Naive B cell (primary cell): ENCODE measurements around the gene PHF2. TPM values are rescaled to one million over a fixed set of nuclear protein-coding genes. Genes with fewer than 3 reads are reported as not detected.

Experiments used
- ATAC-seq, 2 donors: fragments of 150-1000 bp; cut with Tn5 transposase; 2 replicates each; pipeline ENCODE4 v1.10.0; 2021; ENCODE audit warnings: low read depth in 2 of 2, mild to moderate bottlenecking in 2 of 2, moderate library complexity in 2 of 2
- DNase-seq: peaks from one replicate; pipeline ENCODE4 v3.0.0; 2022
- H3K27ac Mint-ChIP-seq, 6 donors: one replicate each; pipeline ENCODE4 v1.8.0; 2020 to 2022; ENCODE audit warnings: mild to moderate bottlenecking in 6 of 6, mixed read lengths in 6 of 6, moderate library complexity in 5 of 6, inconsistent platforms in 2 of 6
- H3K27me3 Mint-ChIP-seq, 3 donors: one replicate each; pipeline ENCODE4 v1.8.0; 2021 to 2022; ENCODE audit warnings: mixed read lengths in 3 of 3, mild to moderate bottlenecking in 1 of 3
- H3K36me3 Mint-ChIP-seq, 2 donors: one replicate each; pipeline ENCODE4 v1.8.0; 2020 to 2022; ENCODE audit warnings: mixed read lengths in 2 of 2, inconsistent platforms in 1 of 2, mild to moderate bottlenecking in 1 of 2
- H3K4me1 Mint-ChIP-seq, 3 donors: one replicate each; pipeline ENCODE4 v1.8.0; 2020 to 2022; ENCODE audit warnings: mixed read lengths in 3 of 3, inconsistent platforms in 1 of 3, mild to moderate bottlenecking in 1 of 3, moderate library complexity in 1 of 3
- H3K4me3 Mint-ChIP-seq, 8 donors: one replicate each; pipeline ENCODE4 v1.8.0; 2020 to 2022; ENCODE audit warnings: mild to moderate bottlenecking in 8 of 8, mixed read lengths in 8 of 8, moderate library complexity in 8 of 8, inconsistent platforms in 2 of 8
- H3K9me3 Mint-ChIP-seq, 7 donors: one replicate each; pipeline ENCODE4 v1.8.0; 2020 to 2022; ENCODE audit warnings: mixed read lengths in 7 of 7, mild to moderate bottlenecking in 5 of 7, inconsistent platforms in 2 of 7, moderate library complexity in 1 of 7
- polyA plus RNA-seq, 6 donors: library from polyadenylated mRNA; unstranded; fragments of 300-500 nt; fragmentation: Illumina TruSeq; gene quantifications; one replicate each; pipeline ENCODE4 v1.2.3, GENCODE V29; 2021; ENCODE audit warnings: low read depth in 6 of 6

The PHF2 gene
- polyA plus RNA-seq, 6 donors from 2014 or later, result 0.04 to 1.7 (median 1.1) TPM

- no peaks in the 10 kb centered on the region for H3K27me3 Mint-ChIP-seq
- peaks cover 37 to 38% of the 10 kb centered on the region in 2 donors for H3K36me3 Mint-ChIP-seq
- ATAC-seq (no peak), DNase-seq (no peak)
- peaks cover 0 to 4% (median 0%) of the 10 kb centered on the region in 3 donors for H3K4me1 Mint-ChIP-seq
- H3K9me3 Mint-ChIP-seq, result peaks cover 0 to 18% (median 12%) of the 10 kb centered on the region in 7 donors
- peak overlapping the region in 1 of 6 donors; percentile 39 for H3K27ac Mint-ChIP-seq
- H3K4me3 Mint-ChIP-seq, result no peak overlapping the region
These were observed 59.8 kb downstream of the PHF2 start for GRCh38 chr9:93636172-93636661.

DNA sequence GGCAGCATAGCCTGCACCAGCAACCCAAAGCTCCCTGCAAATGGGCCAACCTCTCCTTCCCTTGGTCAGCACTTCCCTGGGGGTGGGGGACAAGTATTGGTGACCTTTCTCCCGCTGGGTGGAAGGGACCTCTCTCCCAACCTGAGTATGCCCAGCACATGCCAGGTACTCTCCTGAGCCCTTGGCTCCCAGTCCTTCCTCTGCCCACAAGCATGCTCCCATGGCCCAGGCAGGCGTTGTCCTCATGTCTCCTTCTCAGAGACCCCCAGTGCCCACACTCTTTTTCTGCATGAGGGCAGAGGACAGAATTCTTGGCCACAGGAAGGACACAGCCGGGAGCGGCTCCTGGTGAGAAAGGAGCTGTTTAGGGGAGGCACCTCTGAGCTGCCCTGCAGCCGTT lies 60.3 kb downstream of the PHF2 start:
- H3K4me1 Mint-ChIP-seq, result peaks cover 0 to 4% (median 0%) of the 10 kb centered on the region in 3 donors

DNA sequence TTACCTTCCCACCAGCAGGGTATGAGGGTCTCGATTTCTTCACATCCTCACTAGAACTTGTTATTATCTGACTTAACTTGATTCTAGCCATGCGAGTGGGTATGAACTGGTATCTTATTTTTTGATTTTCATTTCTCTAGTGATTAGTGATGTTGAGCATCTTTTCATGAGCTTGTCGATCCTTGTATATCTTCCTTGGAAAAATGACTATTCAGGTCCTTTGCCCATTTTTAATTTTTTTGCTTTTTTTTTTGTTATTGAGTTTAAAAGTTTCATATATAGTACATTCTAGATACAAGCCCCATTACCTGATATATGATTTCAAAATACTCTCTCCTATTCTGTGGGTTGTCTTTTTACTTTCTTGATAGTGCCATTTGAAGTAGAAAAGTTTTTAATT lies 61.5 kb downstream of the PHF2 start:
- ATAC-seq, result no peak

More for the DNA sequence above, 60.3 kb downstream of the PHF2 start:
- H3K36me3 Mint-ChIP-seq, result peaks cover 37 to 42% of the 10 kb centered on the region in 2 donors
- peak overlapping the region in 1 of 6 donors; percentile 55 for H3K27ac Mint-ChIP-seq
- DNase-seq (no peak), ATAC-seq (no peak)
- H3K9me3 Mint-ChIP-seq, result peaks cover 0 to 18% (median 12%) of the 10 kb centered on the region in 7 donors
- H3K27me3 Mint-ChIP-seq, result no peaks in the 10 kb centered on the region
- peak overlapping the region in 1 of 8 donors; percentile 3 for H3K4me3 Mint-ChIP-seq

DNA sequence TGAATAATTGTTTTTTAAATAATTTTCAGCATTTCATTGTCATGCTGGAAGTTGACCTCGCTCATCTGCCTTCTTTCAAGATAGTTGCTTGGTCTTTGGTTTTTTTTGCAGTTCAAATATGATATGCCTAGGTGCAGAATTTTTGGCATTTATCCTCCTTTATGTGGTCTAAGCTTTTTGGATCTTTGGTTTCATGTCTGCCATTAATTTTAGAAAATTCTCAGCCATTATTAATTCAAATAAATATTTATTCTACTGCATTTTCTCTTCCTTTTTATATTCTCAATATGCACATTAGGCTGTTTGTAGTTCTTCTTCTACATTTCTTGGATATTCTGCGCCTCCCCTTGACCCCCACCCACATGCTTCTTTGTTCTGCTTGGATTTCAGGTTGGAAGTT lies 63.6 kb downstream of the PHF2 start:
- DNase-seq (no peak), ATAC-seq (no peak)
- no peak overlapping the region for H3K27ac Mint-ChIP-seq
- H3K9me3 Mint-ChIP-seq, result peaks cover 0 to 18% (median 12%) of the 10 kb centered on the region in 7 donors
- peaks cover 57 to 58% of the 10 kb centered on the region in 2 donors for H3K36me3 Mint-ChIP-seq
- peaks cover 0 to 4% (median 0%) of the 10 kb centered on the region in 3 donors for H3K4me1 Mint-ChIP-seq
- no peaks in the 10 kb centered on the region for H3K27me3 Mint-ChIP-seq
- H3K4me3 Mint-ChIP-seq, result no peak overlapping the region

More for the DNA sequence above, 61.5 kb downstream of the PHF2 start:
- H3K9me3 Mint-ChIP-seq, result peaks cover 0 to 18% (median 12%) of the 10 kb centered on the region in 7 donors
- no peaks in the 10 kb centered on the region for H3K27me3 Mint-ChIP-seq
- DNase-seq, result no peak
- H3K27ac Mint-ChIP-seq, result peak overlapping the region in 1 of 6 donors; percentile 4
- peaks cover 0 to 4% (median 0%) of the 10 kb centered on the region in 3 donors for H3K4me1 Mint-ChIP-seq
- H3K36me3 Mint-ChIP-seq, result peaks cover 40 to 52% of the 10 kb centered on the region in 2 donors
- peak overlapping the region in 1 of 8 donors; percentile 42 for H3K4me3 Mint-ChIP-seq

DNA sequence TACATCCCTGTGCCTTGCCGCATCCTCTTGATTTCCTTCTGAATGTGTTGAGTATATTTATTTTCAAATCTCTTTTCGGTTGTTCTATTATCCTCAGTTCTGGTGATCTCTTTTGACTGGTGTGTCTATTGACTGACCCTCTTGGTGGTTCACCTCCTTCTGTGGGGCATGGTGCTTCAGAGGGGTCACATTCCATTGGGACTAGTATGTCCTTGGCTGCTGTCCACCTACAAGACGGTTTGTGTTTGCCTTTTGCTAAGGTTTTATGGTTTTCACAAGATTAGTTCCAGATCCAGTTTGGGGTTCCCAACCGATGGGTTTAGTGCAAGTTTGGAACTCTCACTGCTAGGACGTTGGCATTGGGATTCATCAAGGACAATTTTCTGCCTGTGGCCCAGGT lies 66.6 kb downstream of the PHF2 start:
- Mint-ChIP-seq H3K4me1 (no peaks in the 10 kb centered on the region), H3K4me3 (no peak overlapping the region), H3K36me3 (peaks cover 28 to 34% of the 10 kb centered on the region in 2 donors), H3K9me3 (peaks cover 0 to 5% (median 2%) of the 10 kb centered on the region in 7 donors), H3K27me3 (no peaks in the 10 kb centered on the region), H3K27ac (peak overlapping the region in 2 of 6 donors; percentile 42 to 72)
- DNase-seq (no peak), ATAC-seq (no peak)

DNA sequence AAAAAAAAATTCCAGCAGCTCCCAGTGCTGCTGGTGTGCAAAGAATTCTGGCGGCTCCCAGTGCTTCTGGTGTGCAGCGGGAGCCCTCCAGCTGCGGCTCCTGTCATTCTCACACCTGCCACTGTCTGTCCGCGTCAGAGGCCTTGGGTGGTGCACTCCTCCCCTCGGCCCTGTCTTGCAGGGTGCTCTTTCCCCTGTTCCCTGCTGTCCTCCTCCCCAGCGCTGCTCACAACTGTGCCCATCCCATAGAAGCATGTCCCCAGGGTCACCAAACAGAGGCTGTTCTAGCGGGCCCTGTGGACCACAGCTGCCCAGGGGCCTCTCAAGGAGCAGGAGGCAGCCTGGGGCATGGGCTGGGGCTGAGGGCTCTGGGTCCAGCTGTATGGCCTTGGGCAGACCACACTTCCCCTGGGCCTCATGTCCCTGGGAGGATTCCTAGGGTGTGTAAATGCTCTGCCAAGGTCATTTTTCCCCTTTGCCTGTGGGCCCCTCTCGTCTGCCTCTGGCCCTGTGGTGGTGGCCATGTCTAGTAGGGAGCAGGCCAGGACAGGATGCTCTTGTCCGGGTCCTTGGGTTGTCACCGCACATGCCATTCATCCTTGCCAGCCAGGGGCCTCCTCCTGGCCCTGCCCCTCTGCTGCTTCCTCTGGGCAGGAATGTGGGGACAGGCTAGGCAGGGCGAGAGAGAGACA lies 68.2 kb downstream of the PHF2 start:
- H3K9me3 Mint-ChIP-seq, result no peaks in the 10 kb centered on the region
- peaks cover 23 to 28% of the 10 kb centered on the region in 2 donors for H3K36me3 Mint-ChIP-seq
- H3K27ac Mint-ChIP-seq, result no peak overlapping the region
- no peak overlapping the region for H3K4me3 Mint-ChIP-seq
- H3K27me3 Mint-ChIP-seq, result no peaks in the 10 kb centered on the region
- DNase-seq (no peak), ATAC-seq (no peak)
- H3K4me1 Mint-ChIP-seq, result no peaks in the 10 kb centered on the region

- H3K4me1 Mint-ChIP-seq, result no peaks in the 10 kb centered on the region
- no peaks in the 10 kb centered on the region for H3K9me3 Mint-ChIP-seq
- H3K36me3 Mint-ChIP-seq, result peaks cover 23 to 25% of the 10 kb centered on the region in 2 donors
- DNase-seq (no peak), ATAC-seq (no peak)
- no peaks in the 10 kb centered on the region for H3K27me3 Mint-ChIP-seq
- no peak overlapping the region for H3K4me3 Mint-ChIP-seq
- H3K27ac Mint-ChIP-seq, result no peak overlapping the region
These were observed 68.9 kb downstream of the PHF2 start for GRCh38 chr9:93645149-93645889.

GRCh38 chr9:93645921-93646639 lies 69.7 kb downstream of the PHF2 start:
- no peak for DNase-seq
- Mint-ChIP-seq H3K4me3 (no peak overlapping the region), H3K4me1 (no peaks in the 10 kb centered on the region), H3K27me3 (no peaks in the 10 kb centered on the region), H3K27ac (peak overlapping the region in 1 of 6 donors; percentile 73), H3K36me3 (peaks cover 22 to 23% of the 10 kb centered on the region in 2 donors), H3K9me3 (no peaks in the 10 kb centered on the region)
- ATAC-seq, result no peak

GRCh38 chr9:93646640-93647178 lies 70.3 kb downstream of the PHF2 start:
- Mint-ChIP-seq H3K36me3 (peaks cover 18 to 28% of the 10 kb centered on the region in 2 donors), H3K4me1 (peaks cover 0 to 3% (median 0%) of the 10 kb centered on the region in 3 donors), H3K27me3 (no peaks in the 10 kb centered on the region), H3K4me3 (no peak overlapping the region), H3K9me3 (no peaks in the 10 kb centered on the region), H3K27ac (no peak overlapping the region)
- DNase-seq (no peak), ATAC-seq (no peak)

- DNase-seq (no peak), ATAC-seq (no peak)
- peaks cover 0 to 6% (median 0%) of the 10 kb centered on the region in 3 donors for H3K4me1 Mint-ChIP-seq
- H3K4me3 Mint-ChIP-seq, result no peak overlapping the region
- no peaks in the 10 kb centered on the region for H3K9me3 Mint-ChIP-seq
- H3K27me3 Mint-ChIP-seq, result no peaks in the 10 kb centered on the region
- peak overlapping the region in 1 of 6 donors; percentile 72 for H3K27ac Mint-ChIP-seq
- peaks cover 9 to 34% of the 10 kb centered on the region in 2 donors for H3K36me3 Mint-ChIP-seq
These were observed 71.8 kb downstream of the PHF2 start for GRCh38 chr9:93648181-93648580.

DNA sequence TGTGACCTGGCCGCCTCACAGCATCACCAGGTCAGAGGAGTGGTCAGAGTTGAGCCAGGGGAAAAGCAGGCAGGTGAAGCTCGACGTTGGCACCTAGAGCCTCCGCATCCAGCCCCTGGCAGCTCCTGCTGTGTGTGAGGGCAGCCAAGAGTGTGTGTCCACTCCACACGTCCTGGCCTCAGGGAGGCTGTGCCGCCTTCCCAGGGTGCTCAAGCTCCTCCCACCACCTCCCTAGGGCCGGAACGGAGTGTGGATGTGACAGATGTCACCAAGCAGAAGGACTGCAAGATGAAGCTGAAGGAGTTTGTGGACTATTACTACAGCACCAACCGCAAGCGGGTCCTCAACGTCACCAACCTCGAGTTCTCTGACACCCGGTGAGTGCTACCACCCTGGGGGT lies 72.5 kb downstream of the PHF2 start:
- Mint-ChIP-seq H3K4me1 (peaks cover 0 to 9% (median 0%) of the 10 kb centered on the region in 3 donors), H3K36me3 (peaks cover 3 to 31% of the 10 kb centered on the region in 2 donors), H3K9me3 (no peaks in the 10 kb centered on the region), H3K27me3 (no peaks in the 10 kb centered on the region), H3K27ac (no peak overlapping the region), H3K4me3 (no peak overlapping the region)
- ATAC-seq (no peak), DNase-seq (no peak)

- no peak overlapping the region for H3K4me3 Mint-ChIP-seq
- H3K9me3 Mint-ChIP-seq, result no peaks in the 10 kb centered on the region
- ATAC-seq (no peak), DNase-seq (no peak)
- peaks cover 0 to 9% (median 0%) of the 10 kb centered on the region in 3 donors for H3K4me1 Mint-ChIP-seq
- peaks cover 3 to 22% of the 10 kb centered on the region in 2 donors for H3K36me3 Mint-ChIP-seq
- no peak overlapping the region for H3K27ac Mint-ChIP-seq
- no peaks in the 10 kb centered on the region for H3K27me3 Mint-ChIP-seq
These were observed 73.4 kb downstream of the PHF2 start for GRCh38 chr9:93649610-93650261.
